RPMI7951 (cell line): ENCODE measurements around the gene SPAG7. TPM values are rescaled to one million over a fixed set of nuclear protein-coding genes. Genes with fewer than 3 reads are reported as not detected.

Experiments
- DNase-seq: peaks from one replicate; pipeline ENCODE4 v3.0.0-alpha.2; 2012; ENCODE audit warnings: low read depth
- total RNA-seq: library from RNA; depleted of rRNA; stranded (reverse); fragments of >200 nt; shearing (Covaris generic); gene quantifications from 2 replicates; pipeline ENCODE4 v1.2.3, GENCODE V29; 2014; rRNA removed

The SPAG7 gene, protein sequence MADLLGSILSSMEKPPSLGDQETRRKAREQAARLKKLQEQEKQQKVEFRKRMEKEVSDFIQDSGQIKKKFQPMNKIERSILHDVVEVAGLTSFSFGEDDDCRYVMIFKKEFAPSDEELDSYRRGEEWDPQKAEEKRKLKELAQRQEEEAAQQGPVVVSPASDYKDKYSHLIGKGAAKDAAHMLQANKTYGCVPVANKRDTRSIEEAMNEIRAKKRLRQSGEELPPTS
- total RNA-seq: 33.2 and 35.9 TPM in 2 replicates

- DNase-seq: peak; percentile 92
These were observed at the start of gene SPAG7 for GRCh38 chr17:4967539-4968485. SPAG7 (minus strand) TSS chr17:4967817; CDS start chr17:4967804, 13 bp downstream.

DNA sequence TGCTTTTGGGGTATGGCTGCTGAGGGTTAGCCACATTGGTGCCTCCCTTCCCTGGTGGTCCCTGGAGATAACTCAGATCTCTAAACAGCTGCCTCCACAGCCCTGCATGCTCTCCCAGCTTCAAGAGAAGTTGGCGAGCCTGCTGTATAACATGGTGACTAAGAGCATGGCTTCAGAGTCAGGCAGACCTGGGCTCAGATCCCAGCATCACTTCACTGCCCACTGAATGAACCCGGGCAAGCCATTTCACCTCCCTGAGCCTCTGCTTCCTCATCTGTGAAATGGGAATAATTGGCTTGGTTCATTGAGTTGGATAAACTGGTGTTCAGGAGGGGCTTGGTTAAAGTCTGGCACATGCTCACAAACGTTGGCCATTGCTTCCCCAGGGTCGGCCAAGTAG, 46.7 kb upstream of the SPAG7 start:
- no peak for DNase-seq

DNA sequence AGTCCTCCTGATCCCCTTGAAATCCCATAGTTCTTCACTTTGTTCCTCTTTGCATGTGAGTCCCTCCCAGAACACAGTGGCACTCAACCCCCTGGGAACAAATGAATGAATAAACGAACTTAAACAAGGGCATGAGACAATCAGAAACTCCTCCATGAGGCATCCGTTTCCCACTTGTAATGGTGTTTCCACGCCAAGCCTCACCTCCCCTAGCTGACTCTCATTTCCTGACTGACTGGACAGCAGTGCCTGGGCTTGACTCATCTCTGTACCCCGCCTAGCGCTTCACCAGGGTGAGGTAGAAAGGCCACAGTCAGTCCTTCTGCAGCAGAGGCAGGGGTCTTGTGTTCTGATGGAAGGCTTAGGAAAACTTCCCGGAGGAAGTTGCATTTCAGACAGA, 44.3 kb upstream of the SPAG7 start:
- DNase-seq: peak; percentile 11

DNA sequence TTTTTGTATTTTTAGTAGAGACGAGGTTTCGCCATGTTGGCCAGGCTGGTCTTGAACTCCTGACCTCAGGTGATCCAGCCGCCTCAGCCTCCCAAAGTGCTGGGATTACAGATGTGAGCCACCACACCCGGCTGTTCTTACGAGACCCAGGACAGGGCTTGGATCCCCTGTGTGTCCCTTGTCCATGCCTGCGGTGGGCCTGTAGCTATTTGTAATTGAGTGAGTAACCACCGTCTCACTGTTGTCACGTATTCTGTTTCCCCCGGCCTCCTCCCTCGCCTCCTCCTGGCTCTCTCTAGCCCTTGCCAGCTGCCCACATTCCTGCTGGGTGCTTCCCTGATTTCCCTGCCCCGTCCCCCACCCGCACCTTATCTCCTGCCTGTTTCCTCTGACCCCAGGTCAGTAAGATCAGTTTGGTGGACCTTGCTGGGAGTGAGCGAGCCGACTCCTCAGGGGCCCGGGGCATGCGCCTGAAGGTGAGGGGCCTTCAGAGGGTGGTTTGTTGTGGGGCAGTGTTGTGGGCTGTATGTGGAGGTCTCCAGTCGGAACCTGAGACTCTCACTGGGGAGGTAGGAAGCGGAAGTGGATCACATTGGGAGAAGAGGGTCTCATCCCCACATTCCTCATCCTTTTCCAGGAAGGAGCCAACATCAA, 35.7 kb upstream of the SPAG7 start:
- no peak for DNase-seq

DNA sequence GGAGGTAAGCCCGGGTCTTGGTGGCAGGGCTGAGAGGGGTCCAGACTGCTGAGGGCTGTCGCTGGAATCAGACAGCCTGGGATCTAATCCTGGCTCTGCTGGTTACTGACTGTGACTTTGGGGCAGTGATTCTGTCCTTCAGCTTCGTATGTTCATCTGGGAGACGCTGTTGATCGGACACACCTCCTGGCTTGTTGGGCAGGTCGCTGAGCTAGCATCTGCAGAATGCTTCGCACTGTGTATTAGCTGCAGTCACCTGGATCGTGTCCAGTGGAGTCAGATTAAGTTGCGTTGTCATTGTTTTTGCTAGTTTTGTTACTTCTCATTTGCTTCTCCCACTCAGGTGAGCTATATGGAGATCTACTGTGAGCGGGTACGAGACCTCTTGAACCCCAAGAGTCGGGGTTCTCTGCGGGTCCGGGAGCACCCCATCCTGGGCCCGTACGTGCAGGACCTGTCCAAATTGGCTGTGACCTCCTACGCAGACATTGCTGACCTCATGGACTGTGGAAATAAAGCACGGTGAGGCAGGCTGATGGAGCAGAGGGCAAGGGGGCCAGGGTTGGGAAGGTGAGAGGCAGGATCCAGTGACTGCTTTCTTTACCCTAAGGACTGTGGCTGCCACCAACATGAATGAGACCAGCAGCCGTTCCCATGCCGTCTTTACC, 34.6 kb upstream of the SPAG7 start:
- no peak for DNase-seq

DNA sequence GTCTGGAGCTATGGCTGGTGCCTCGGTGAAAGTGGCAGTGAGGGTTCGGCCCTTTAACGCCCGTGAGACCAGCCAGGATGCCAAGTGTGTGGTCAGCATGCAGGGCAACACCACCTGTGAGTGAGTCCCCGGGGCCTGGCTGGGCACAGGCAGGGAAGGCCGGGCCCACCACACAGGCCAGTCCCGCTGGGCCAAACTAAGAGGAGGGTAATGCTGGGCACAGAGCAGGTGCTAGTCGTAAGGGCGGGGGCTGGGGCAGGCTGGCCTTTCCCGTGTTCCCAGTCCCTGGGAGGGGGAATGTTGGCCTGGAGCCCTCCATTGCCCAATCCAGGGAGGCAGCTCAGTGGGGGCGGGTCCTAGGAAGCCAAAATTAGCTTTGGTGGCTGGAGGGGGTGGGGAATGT, 32.6 kb upstream of the SPAG7 start:
- DNase-seq: no peak

DNA sequence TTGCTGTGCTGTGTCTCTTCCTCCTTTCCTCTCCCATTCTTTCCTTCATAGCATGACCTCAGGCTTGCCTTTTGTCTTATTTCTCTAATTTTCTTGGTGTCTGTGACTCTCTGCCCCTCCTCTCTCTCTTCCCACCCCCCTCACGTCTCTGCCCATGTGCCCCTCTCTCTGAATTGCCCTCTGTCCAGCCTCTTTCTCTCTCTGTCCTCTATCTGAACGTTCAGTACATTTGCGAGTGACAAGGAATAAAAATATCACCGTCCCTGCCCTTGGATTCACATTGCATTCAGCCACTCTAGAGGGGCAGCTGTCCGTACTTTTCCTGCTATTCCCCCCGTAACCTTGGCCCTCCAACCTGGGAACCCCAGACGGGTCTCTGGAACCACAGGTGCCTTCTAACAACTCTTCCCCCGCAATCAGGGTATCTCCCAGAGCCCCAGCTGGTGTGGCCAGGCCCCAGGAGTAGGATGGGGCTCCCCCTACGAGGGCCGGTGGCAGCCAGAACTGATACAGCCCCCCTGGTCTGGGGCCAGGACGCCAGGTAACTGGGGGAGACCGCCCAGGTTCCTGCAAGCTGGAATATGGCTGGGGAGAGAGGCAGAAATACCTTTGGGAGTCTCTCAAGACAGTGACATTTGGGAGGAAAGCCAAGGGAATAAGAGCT, 31.9 kb upstream of the SPAG7 start:
- no peak for DNase-seq

DNA sequence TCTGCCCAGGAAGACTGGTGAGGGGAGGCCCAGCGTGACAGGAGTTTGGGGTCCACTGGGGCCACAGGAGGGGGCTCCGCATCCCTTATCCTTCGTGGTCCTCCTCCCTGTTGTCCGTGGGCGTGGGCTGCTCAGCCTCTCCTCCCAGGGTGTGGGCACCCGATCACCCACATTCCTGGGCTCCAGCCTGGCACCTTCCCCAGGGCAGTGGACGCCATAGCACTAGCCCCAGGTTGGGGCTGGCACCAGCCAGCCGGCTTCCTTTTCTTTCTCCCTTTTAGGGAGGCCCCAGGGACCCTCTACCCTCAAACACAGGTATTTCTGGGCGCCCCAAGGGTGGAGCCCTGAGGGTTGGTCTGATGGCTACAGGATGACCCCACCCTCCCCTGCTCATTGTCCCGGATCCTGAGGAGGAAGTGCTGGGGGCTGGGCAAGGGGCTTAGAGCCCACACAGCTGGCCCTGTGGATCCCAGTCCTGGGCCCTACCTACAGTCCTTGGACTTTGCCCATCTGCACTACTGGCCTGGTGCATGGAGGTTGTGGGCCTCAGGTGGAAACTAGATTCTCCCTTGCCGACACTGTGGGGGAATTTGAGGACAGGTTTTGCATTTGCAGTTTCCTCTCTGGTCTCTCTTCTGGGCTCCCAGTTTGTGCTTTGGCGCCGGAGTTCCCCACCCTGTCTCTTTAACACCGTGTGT, 31.3 kb upstream of the SPAG7 start:
- DNase-seq: no peak

DNA sequence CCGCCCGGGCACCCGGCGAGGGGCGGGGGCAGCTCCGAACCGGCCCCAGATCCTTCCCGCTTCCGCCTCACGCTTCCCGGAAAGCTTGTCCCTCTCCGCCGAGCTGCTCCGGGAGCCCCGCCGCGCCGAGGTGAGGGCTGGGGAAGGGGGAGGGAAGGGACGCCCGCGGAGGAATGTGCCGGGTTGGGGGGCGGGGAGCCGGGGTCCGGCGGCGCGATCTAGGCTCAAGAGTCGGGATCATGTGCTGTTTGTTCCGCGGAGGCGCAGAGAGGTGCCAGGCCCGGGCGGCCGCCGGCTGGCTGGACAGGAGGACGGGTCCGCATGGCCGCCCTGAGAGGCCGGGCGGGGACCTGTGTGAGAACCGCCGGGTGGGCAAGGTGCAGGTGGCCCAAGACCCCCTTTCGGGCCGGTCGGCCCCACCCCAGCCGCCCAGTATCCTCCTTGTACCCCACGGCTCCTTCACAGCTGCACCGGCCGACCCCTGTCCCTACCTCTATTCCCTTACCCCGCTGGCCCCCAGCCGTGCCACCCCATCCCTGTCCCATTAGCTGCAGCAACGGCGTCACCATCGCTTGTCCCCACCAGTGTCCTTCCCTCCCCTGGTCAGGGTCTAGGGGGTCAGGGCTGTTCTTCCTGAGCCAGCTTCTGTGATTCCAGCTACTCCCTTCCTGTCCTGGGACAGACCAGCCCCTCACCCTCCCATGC, 30.6 kb upstream of the SPAG7 start:
- DNase-seq: no peak

DNA sequence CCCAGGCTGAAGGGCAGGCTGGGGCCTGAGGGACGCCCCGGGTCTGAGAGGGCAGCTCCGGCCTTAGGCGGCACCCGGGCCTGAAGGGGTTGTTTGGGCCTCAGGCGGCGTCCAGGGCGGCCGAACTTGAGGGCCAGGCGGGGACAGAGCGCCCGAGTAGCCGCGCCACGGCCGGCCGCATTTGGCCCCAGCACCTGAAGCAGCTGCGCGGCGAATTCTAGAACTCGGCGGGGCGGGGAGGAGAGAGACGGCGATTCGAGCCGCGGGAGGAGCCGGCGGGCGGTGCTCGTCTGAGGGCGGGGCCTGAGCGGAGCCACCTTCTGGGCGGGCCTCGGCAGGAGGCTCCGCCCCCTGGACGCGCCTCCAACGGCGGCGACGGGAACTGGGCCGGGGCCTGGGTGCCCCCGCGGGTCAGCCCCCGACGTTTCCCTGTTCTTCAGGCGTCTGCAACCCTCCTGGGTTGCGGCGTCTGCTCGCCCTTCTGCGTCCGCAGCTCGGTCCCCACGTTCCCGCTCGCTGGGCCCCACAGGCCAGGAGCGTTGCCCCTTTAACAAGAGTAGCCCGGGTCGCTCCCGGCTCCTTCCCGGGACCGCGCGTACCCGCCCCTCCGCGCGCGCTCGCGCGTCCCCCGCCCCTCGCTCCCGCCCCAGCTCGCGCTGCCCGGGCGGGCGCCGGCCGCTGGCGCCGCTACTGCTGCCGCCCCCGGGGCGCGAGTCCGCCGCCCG, 29.8 kb upstream of the SPAG7 start, which contains the start of the genes INCA1 and KIF1C:
Gene INCA1, minus strand, starts transcription at position 221 of the 725 bp plus-strand sequence. CDS start 3,085 bp downstream, outside the sequence.
Gene KIF1C, plus strand, starts transcription at position 649 of the 725 bp plus-strand sequence. CDS start 2,297 bp downstream, outside the sequence.
- peak; percentile 83 for DNase-seq

- DNase-seq: no peak
These were observed 26.5 kb upstream of the SPAG7 start for GRCh38 chr17:4994081-4994595.

- no peak for DNase-seq
These were observed 20.4 kb upstream of the SPAG7 start for GRCh38 chr17:4987767-4988567.

DNA sequence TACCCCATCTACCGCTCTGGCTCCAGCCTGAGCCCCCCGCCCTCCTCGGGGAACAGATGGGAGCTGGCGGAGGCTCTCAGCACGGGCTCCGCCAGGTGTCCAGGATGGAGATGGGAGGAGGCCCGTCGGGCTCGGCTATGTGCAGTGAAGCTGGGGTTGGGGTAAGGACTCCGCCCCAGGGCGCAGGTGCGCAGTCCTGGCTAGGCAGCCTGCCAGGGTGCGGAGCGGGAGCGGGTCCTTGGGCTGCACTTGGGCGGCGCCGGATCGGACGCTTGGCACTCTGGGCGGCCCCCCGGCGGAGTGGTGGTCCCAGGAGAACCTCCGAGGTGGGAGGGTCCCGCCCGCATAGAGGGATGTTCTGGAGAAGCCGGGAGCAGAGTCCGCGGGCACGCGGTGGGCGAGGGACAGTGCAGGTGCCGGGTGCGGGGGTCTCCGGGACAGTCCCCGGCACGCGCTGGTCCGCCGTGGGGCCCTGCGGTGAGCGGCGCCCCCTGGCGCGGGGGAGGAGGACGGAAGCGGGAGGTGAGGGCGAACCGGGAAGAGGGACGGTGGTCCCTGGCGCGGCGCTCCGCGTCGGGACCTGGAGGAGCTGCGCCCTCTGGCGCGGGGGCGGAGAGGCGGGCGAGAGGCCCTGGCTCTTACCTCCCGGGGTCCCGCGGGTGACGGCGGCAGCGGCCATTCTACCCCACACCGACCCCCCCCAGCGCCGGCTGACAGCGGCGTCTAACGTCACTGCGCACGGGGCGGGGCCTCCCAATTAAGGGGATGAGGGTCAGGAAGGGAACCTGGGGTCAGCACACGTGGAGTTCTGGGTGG, 19.5 kb upstream of the SPAG7 start, which contains the start of gene CAMTA2:
Gene CAMTA2, minus strand, starts transcription at position 725 of the 816 bp plus-strand sequence. CDS start 1,453 bp downstream, outside the sequence.
- DNase-seq: peak; percentile 68

GRCh38 chr17:4986403-4986802, 18.8 kb upstream of the SPAG7 start:
- DNase-seq: no peak

DNA sequence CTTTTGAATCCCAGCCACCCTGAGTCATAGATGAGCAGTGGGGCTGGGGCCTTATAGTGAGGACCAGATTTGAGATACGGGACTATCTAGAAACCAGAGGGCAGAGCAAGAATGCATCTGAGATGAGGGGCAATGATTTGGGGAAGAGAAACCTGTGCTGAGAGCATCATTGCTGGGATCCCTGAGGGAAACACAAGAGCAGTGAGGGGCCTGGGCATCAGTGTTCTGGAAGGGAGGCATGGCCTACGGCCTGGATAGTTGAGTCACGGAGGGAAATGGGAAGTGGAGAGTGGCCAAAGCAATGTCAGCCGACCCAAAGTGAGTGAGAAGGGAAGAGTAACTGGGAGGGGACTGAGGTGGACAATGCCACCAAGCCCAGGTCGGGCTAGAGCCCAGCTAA, 14.7 kb upstream of the SPAG7 start:
- no peak for DNase-seq

- DNase-seq: peak; percentile 35
These were observed 13.1 kb upstream of the SPAG7 start for GRCh38 chr17:4980644-4981216.

GRCh38 chr17:4978726-4979125, 11.1 kb upstream of the SPAG7 start:
- no peak for DNase-seq
